H1 (cell line): ENCODE measurements around the gene CHST13. TPM values are rescaled to one million over a fixed set of nuclear protein-coding genes. Genes with fewer than 3 reads are reported as not detected.

Source experiments
- CTCF ChIA-PET: fragments of 300-600 bp; sonication (Branson Sonifier 250); formaldehyde crosslinking; loops from one replicate; lab custom pipeline; 2021; ENCODE audit not compliant: partially characterized antibody; lab: Charles Lee
- POLR2A ChIA-PET: fragments of 300-600 bp; sonication (Branson Sonifier 250); formaldehyde crosslinking; loops from one replicate; lab custom pipeline; 2021; ENCODE audit warnings: inconsistent platforms; ENCODE audit not compliant: partially characterized antibody; lab: Charles Lee
- DNase-seq, 2 experiments: peaks; one replicate each; pipeline versions ENCODE4 v3.0.0 to v3.0.0-alpha.2; 2010 to 2022; ENCODE audit warnings: low spot score in 2 of 2, low read depth in 1 of 2, mixed read lengths in 1 of 2
- FAIRE-seq: peaks from 2 replicates; lab custom pipeline; 2011; peaks lifted over from hg19 to GRCh38; lab: Jason Lieb, UNC
- H2AFZ ChIP-seq: 2 replicates; pipeline ENCODE4 v1.8.1; 2012; ENCODE audit warnings: low read length, inconsistent platforms
- H2AK5ac ChIP-seq: 2 replicates; pipeline ENCODE4 v1.6.1; 2013; ENCODE audit warnings: low read depth, low read length
- H2BK120ac ChIP-seq: replicated peaks from 2 replicates; pipeline ENCODE3; 2013; ENCODE audit warnings: low read depth, low read length, inconsistent platforms
- H2BK12ac ChIP-seq: 2 replicates; pipeline ENCODE4 v1.6.1; 2013; ENCODE audit warnings: low read depth, low read length
- H2BK15ac ChIP-seq: 2 replicates; pipeline ENCODE4 v1.6.1; 2013; ENCODE audit warnings: low read length
- H2BK20ac ChIP-seq: 2 replicates; pipeline ENCODE4 v1.6.1; 2013; ENCODE audit warnings: low read length
- H2BK5ac ChIP-seq: 2 replicates; pipeline ENCODE4 v1.6.1; 2013; ENCODE audit warnings: low read depth, low read length
- H3K14ac ChIP-seq: 2 replicates; pipeline ENCODE4 v1.6.1; 2013; ENCODE audit warnings: inconsistent platforms; ENCODE audit not compliant: insufficient read length
- H3K18ac ChIP-seq: 2 replicates; pipeline ENCODE4 v1.6.1; 2013; ENCODE audit warnings: low read length; ENCODE audit errors: extremely low read depth
- H3K23ac ChIP-seq: 2 replicates; pipeline ENCODE4 v1.6.1; 2013; ENCODE audit warnings: inconsistent platforms; ENCODE audit not compliant: insufficient read length
- H3K23me2 ChIP-seq: 2 replicates; pipeline ENCODE4 v1.6.1; 2013; ENCODE audit warnings: low read depth, low read length
- H3K27ac ChIP-seq: 2 replicates; pipeline ENCODE4 v1.6.1; 2011; ENCODE audit warnings: low read depth, low read length, inconsistent platforms
- H3K27me3 ChIP-seq, 4 experiments: replicated peaks in 1 of 4; 1 replicate in 1 of 4; 2 replicates in 3 of 4; pipeline versions ENCODE4 v1.6.1 to v1.8.1; 2011 to 2013; ENCODE audit warnings: low read length in 3 of 4, mild to moderate bottlenecking in 3 of 4, inconsistent platforms in 2 of 4, mixed read lengths in 2 of 4, moderate library complexity in 1 of 4; ENCODE audit not compliant: control insufficient read depth in 3 of 4, insufficient read depth in 3 of 4; ENCODE audit errors: extremely low read depth in 1 of 4
- H3K36me3 ChIP-seq, 4 experiments: 2 replicates each; pipeline versions ENCODE4 v1.6.1 to v1.8.1; 2011 to 2013; ENCODE audit warnings: mild to moderate bottlenecking in 4 of 4, low read length in 3 of 4, moderate library complexity in 2 of 4, control low read depth in 1 of 4, inconsistent platforms in 1 of 4; ENCODE audit not compliant: insufficient read depth in 4 of 4, control insufficient read depth in 2 of 4
- H3K4ac ChIP-seq: replicated peaks from 2 replicates; pipeline ENCODE3; 2013; ENCODE audit warnings: low read length, low read depth, mixed read lengths, inconsistent platforms; ENCODE audit not compliant: insufficient read length
- H3K4me1 ChIP-seq, 4 experiments: replicated peaks in 1 of 4; 1 replicate in 1 of 4; 2 replicates in 3 of 4; pipeline versions ENCODE4 v1.6.1 to v1.8.1; 2011 to 2013; ENCODE audit warnings: low read length in 3 of 4, inconsistent platforms in 2 of 4, mixed read lengths in 1 of 4; ENCODE audit not compliant: insufficient read depth in 4 of 4, control insufficient read depth in 3 of 4
- H3K4me2 ChIP-seq, 2 experiments: 2 replicates each; pipeline versions ENCODE4 v1.6.1 to v1.8.1; 2011 to 2013; ENCODE audit warnings: low read depth in 2 of 2, low read length in 2 of 2, control low read depth in 1 of 2, inconsistent platforms in 1 of 2, mild to moderate bottlenecking in 1 of 2; ENCODE audit not compliant: insufficient read depth in 1 of 2
- H3K4me3 ChIP-seq, 4 experiments: fragments of 200-600, 300-600 bp in 1 of 4; sonication (generic), shearing (Covaris generic), sonication (Bioruptor Twin) in 1 of 4; 2 replicates each; pipeline versions ENCODE4 v1.5.1 to v1.8.1; 2011 to 2016; ENCODE audit warnings: low read length in 4 of 4, low read depth in 3 of 4, control low read depth in 2 of 4, inconsistent platforms in 2 of 4, mild to moderate bottlenecking in 2 of 4, mixed read lengths in 1 of 4, moderate library complexity in 1 of 4; ENCODE audit not compliant: insufficient read depth in 2 of 4; ENCODE audit errors: extremely low read depth in 1 of 4
- H3K56ac ChIP-seq: replicated peaks from 2 replicates; pipeline ENCODE3; 2013; ENCODE audit warnings: low read depth, mild to moderate bottlenecking, mixed read lengths, low read length, inconsistent platforms; ENCODE audit not compliant: insufficient read length
- H3K79me1 ChIP-seq: 2 replicates; pipeline ENCODE4 v1.6.1; 2013; ENCODE audit warnings: low read depth, low read length, control low read depth
- H3K79me2 ChIP-seq, 2 experiments: 2 replicates each; pipeline versions ENCODE4 v1.6.1 to v1.8.1; 2012 to 2013; ENCODE audit warnings: low read length in 2 of 2, mild to moderate bottlenecking in 2 of 2, inconsistent platforms in 1 of 2; ENCODE audit not compliant: insufficient read depth in 2 of 2, control insufficient read depth in 1 of 2
- H3K9ac ChIP-seq, 4 experiments: replicated peaks in 1 of 4; 1 replicate in 1 of 4; 2 replicates in 3 of 4; pipeline versions ENCODE4 v1.6.1 to v1.8.1; 2011 to 2013; ENCODE audit warnings: low read depth in 3 of 4, low read length in 3 of 4, control low read depth in 2 of 4, mild to moderate bottlenecking in 2 of 4, moderate library complexity in 2 of 4, inconsistent platforms in 1 of 4; ENCODE audit errors: extremely low read depth in 1 of 4
- H3K9me3 ChIP-seq, 2 experiments: 2 replicates each; pipeline versions ENCODE4 v1.6.1 to v1.8.1; 2012 to 2013; ENCODE audit warnings: mild to moderate bottlenecking in 2 of 2, moderate library complexity in 2 of 2, control low read depth in 1 of 2, inconsistent platforms in 1 of 2, low read depth in 1 of 2, low read length in 1 of 2, mixed read lengths in 1 of 2; ENCODE audit not compliant: insufficient read depth in 2 of 2
- H4K20me1 ChIP-seq, 2 experiments: replicated peaks in 1 of 2; 2 replicates each; pipeline versions ENCODE3 to v1.8.1; 2011 to 2013; ENCODE audit warnings: inconsistent platforms in 2 of 2, low read length in 2 of 2, mild to moderate bottlenecking in 1 of 2; ENCODE audit not compliant: insufficient read depth in 2 of 2, control insufficient read depth in 1 of 2
- H4K5ac ChIP-seq: 2 replicates; pipeline ENCODE4 v1.6.1; 2013; ENCODE audit warnings: low read length, low read depth, mixed read lengths, inconsistent platforms; ENCODE audit not compliant: insufficient read length
- H4K8ac ChIP-seq: 2 replicates; pipeline ENCODE4 v1.8.0; 2013; ENCODE audit warnings: mild to moderate bottlenecking, moderate library complexity, low read length, inconsistent platforms; ENCODE audit not compliant: insufficient read depth; ENCODE audit errors: extremely low read depth
- H4K91ac ChIP-seq: replicated peaks from 2 replicates; pipeline ENCODE3; 2013; ENCODE audit warnings: low read length, mixed read lengths, inconsistent platforms; ENCODE audit not compliant: insufficient read length
- CEBPB ChIP-seq: IDR thresholded peaks from 2 replicates; pipeline ENCODE4 v1.6.1; 2012; ENCODE audit warnings: low read depth, low read length
- ZNF274 ChIP-seq: IDR thresholded peaks from 2 replicates; pipeline ENCODE4 v1.7.0; 2012; ENCODE audit warnings: low read length, borderline replicate concordance; ENCODE audit errors: extremely low read depth
- WGBS, 2 experiments: shearing (Covaris generic) in 1 of 2; methylation state at CpG; one replicate each; pipeline versions ENCODE4 v1.1.6 to v1.1.7; 2013 to 2015; ENCODE audit warnings: low lambda C conversion rate in 2 of 2, mixed read lengths in 2 of 2, inconsistent platforms in 1 of 2, low coverage in 1 of 2, missing lambda C conversion rate in 1 of 2; ENCODE audit not compliant: insufficient replicate concordance in 2 of 2, insufficient coverage in 1 of 2, insufficient read length in 1 of 2; ENCODE audit errors: extremely low coverage in 1 of 2, missing lambda C conversion rate in 1 of 2; 5-methylcytosine and 5-hydroxymethylcytosine counted together
- polyA plus RNA-seq, 7 experiments: library from polyadenylated mRNA; depleted of rRNA in 3 of 7; stranded (reverse) in 5 of 7; unstranded in 2 of 7; fragments of >200 nt in 5 of 7; fragments of 200-250 nt in 2 of 7; gene quantifications; 1 replicate in 5 of 7; 2 replicates in 1 of 7; 4 replicates in 1 of 7; pipeline versions ENCODE4 v1.2.1 to v1.2.3, GENCODE V29; 2011 to 2013; ENCODE audit warnings: missing spikeins in 2 of 7, mixed read lengths in 2 of 7
- total RNA-seq: library from RNA; stranded (reverse); fragmentation: NEBNext Ultra II Directional; extraction: Animal tissue kit (Norgen Biotek cat#: 25700); gene quantifications from 2 replicates; pipeline ENCODE4 v1.2.1, GENCODE V29; 2021

CHST13 gene
- total and polyA plus RNA-seq, 2 of the 8 experiments (the other 6 are each of a cell fraction or from before 2014, with no cell fraction given), result 5.4 to 11.7 TPM

DNA sequence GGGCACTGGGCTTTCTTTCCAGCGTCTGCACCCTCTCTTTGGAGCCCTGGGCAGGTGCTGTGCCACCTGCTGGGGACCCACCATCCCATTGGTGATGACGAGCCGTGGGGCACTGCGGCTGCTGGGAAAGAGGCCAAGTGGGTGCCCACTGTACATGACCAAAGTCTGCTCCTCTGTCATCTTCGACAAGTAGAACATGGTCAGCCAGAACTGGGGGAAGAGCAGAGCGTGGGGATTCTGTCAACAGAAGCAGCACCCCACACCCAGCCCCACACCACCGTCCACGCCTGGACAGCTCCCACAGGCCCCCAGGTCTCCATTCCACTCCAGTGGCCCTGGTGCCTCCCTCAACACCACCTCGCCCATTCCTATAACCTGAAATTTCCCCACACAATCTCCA lies 16.1 kb upstream of the CHST13 start:
- TF ChIP-seq ZNF274 (no peak), CEBPB (no peak)
- Histone ChIP-seq H2AFZ (no peak overlapping the region), H2BK20ac (no peak overlapping the region), H3K4ac (no peak overlapping the region), H3K79me2 (no peaks in the 10 kb centered on the region), H3K4me1 (no peaks in the 10 kb centered on the region), H2BK120ac (no peak overlapping the region), H3K27ac (no peak overlapping the region), H2BK12ac (no peak overlapping the region), H3K36me3 (no peaks in the 10 kb centered on the region), H3K56ac (no peak overlapping the region), H3K9me3 (no peaks in the 10 kb centered on the region), H3K14ac (no peak overlapping the region), H3K18ac (no peak overlapping the region), H4K5ac (no peak overlapping the region), H3K23me2 (peaks cover under 1% of the 10 kb centered on the region; the same call in 1 of the 2 replicates), H2AK5ac (no peak overlapping the region), H2BK15ac (no peak overlapping the region), H4K91ac (no peak overlapping the region), H3K27me3 (no peaks in the 10 kb centered on the region; a peak in 1 of 7 replicates), H3K23ac (no peak overlapping the region), H3K9ac (no peak overlapping the region), H2BK5ac (no peak overlapping the region), H4K20me1 (no peaks in the 10 kb centered on the region), H3K4me2 (no peak overlapping the region), H3K79me1 (no peaks in the 10 kb centered on the region), H3K4me3 (no peak overlapping the region), H4K8ac (no peak overlapping the region)
- ChIA-PET POLR2A (no interaction called here), CTCF (interaction anchor here (0.7 to 5.8 kb wide), 3 partner anchors 9 to 21 kb away, joined by 3 to 35 read pairs (median 4); partner anchors contain the start of gene CHST13)
- no peak for FAIRE-seq
- 92% methylated on average over 9 of the region's 9 CpGs; no CpG with 5 or more reads in 1 of the 2 experiments for WGBS, 2 experiments
- DNase-seq, result no peak
